ENCODE measurements around the gene CUX1.
"Not testable (repeated sequence)": the region's sequence is repeated elsewhere in the genome, so short reads cannot be mapped to it uniquely, and the experiment has no call there.

CUX1 gene

GRCh38 chr7:101816595-101817470 is 593 bp upstream of the CUX1 start:
- DNase-seq (ENCODE audit: low read depth, low spot score), result no peak
- peak; percentile 41 for TF ChIP-seq CTCF (IDR thresholded peaks at IDR 0.05; ENCODE audit: insufficient read depth, low read length, missing control alignments)
- CTCF ChIA-PET, result interaction anchor here (0.6 to 1.6 kb wide), 3 partner anchors 9 to 414 kb away, joined by 3 to 4 read pairs (median 3); no protein-coding TSS in a partner anchor
- POLR2A ChIA-PET, result interaction anchor here (0.5 kb wide), 1 partner anchor 123 kb away, joined by 3 read pairs; no protein-coding TSS in a partner anchor
- H3K4me3 ChIP-seq (ENCODE audit: low read depth, low read length), result peak overlapping the region; percentile 62

- ChIA-PET CTCF (interaction anchor here (0.7 to 1.4 kb wide), 7 partner anchors 8 to 419 kb away, joined by 3 to 5 read pairs (median 3); no protein-coding TSS in a partner anchor), POLR2A (interaction anchor here (0.8 kb wide), 1 partner anchor 390 kb away, joined by 3 read pairs; no protein-coding TSS in a partner anchor)
- TF ChIP-seq CTCF (IDR thresholded peaks at IDR 0.05; ENCODE audit: insufficient read depth, low read length, missing control alignments), result no peak
- DNase-seq (ENCODE audit: low read depth, low spot score), result no peak
- no peak overlapping the region; the same call in 1 of the 2 replicates for H3K4me3 ChIP-seq (ENCODE audit: low read depth, low read length)
Measured at GRCh38 chr7:101818287-101819071, 1.1 kb downstream of the CUX1 start.

- POLR2A ChIA-PET, result interaction anchor here (0.8 kb wide), 1 partner anchor 389 kb away, joined by 3 read pairs; no protein-coding TSS in a partner anchor
- no peak for DNase-seq (ENCODE audit: low read depth, low spot score)
- no peak for TF ChIP-seq CTCF (IDR thresholded peaks at IDR 0.05; ENCODE audit: insufficient read depth, low read length, missing control alignments)
- CTCF ChIA-PET, result interaction anchor here (0.9 to 1.4 kb wide), 4 partner anchors 13 to 417 kb away, joined by 3 to 4 read pairs (median 4); no protein-coding TSS in a partner anchor
- no peak overlapping the region for H3K4me3 ChIP-seq (ENCODE audit: low read depth, low read length)
Measured at GRCh38 chr7:101819183-101819582, 1.8 kb downstream of the CUX1 start.

- TF ChIP-seq CTCF (IDR thresholded peaks at IDR 0.05; ENCODE audit: insufficient read depth, low read length, missing control alignments), result no peak
- ChIA-PET POLR2A (no interaction called here), CTCF (interaction anchor here (0.6 to 1.4 kb wide), 5 partner anchors 12 to 416 kb away, joined by 3 to 4 read pairs (median 3); no protein-coding TSS in a partner anchor)
- no peak for DNase-seq (ENCODE audit: low read depth, low spot score)
- H3K4me3 ChIP-seq (ENCODE audit: low read depth, low read length), result no peak overlapping the region
Measured at GRCh38 chr7:101819913-101820522, 2.6 kb downstream of the CUX1 start.

GRCh38 chr7:101820703-101821102 is 3.3 kb downstream of the CUX1 start:
- H3K4me3 ChIP-seq (ENCODE audit: low read depth, low read length), result no peak overlapping the region
- TF ChIP-seq CTCF (IDR thresholded peaks at IDR 0.05; ENCODE audit: insufficient read depth, low read length, missing control alignments), result no peak
- no peak for DNase-seq (ENCODE audit: low read depth, low spot score)
- ChIA-PET POLR2A (no interaction called here), CTCF (interaction anchor here (1.3 kb wide), 1 partner anchor 12 kb away, joined by 4 read pairs; no protein-coding TSS in a partner anchor)

GRCh38 chr7:101822632-101823031 is 5.2 kb downstream of the CUX1 start:
- DNase-seq (ENCODE audit: low read depth, low spot score); CTCF ChIA-PET; H3K4me3 ChIP-seq (ENCODE audit: low read depth, low read length); POLR2A ChIA-PET: not testable (repeated sequence)
